HEK293T (cell line): ENCODE measurements around the gene OR5B17.

Source experiments
- ARNT ChIP-seq: fragments of 450-650 bp; IDR thresholded peaks from 2 replicates; pipeline ENCODE4 v1.6.1; 2017; ENCODE audit warnings: mild to moderate bottlenecking
- BHLHE40 ChIP-seq: fragments of 450-650 bp; IDR thresholded peaks from 2 replicates; pipeline ENCODE4 v1.6.1; 2016; ENCODE audit warnings: mild to moderate bottlenecking, moderate library complexity, borderline replicate concordance
- FOXK2 ChIP-seq: fragments of 450-650 bp; IDR thresholded peaks from 2 replicates; pipeline ENCODE4 v1.6.1; 2016; ENCODE audit warnings: mild to moderate bottlenecking
- FOXM1 ChIP-seq: fragments of 450-650 bp; IDR thresholded peaks from 2 replicates; pipeline ENCODE4 v1.6.1; 2017; ENCODE audit warnings: mild to moderate bottlenecking, borderline replicate concordance
- HDGF ChIP-seq: fragments of 450-650 bp; IDR thresholded peaks from 2 replicates; pipeline ENCODE4 v1.6.1; 2017; ENCODE audit warnings: antibody characterized with exemption, borderline replicate concordance
- L3MBTL2 ChIP-seq: fragments of 450-650 bp; conservative IDR thresholded peaks from 2 replicates; pipeline ENCODE4 v1.6.1; 2016; ENCODE audit warnings: mild to moderate bottlenecking
- NFRKB ChIP-seq: fragments of 450-650 bp; IDR thresholded peaks from 2 replicates; pipeline ENCODE4 v1.6.1; 2016; ENCODE audit warnings: mild to moderate bottlenecking, moderate library complexity
- SP1 ChIP-seq: fragments of 450-650 bp; IDR thresholded peaks from 2 replicates; pipeline ENCODE4 v1.6.1; 2017
- SUZ12 ChIP-seq: fragments of 450-650 bp; IDR thresholded peaks from 2 replicates; pipeline ENCODE4 v1.6.1; 2016; ENCODE audit warnings: mild to moderate bottlenecking
- TARDBP ChIP-seq: fragments of 450-650 bp; IDR thresholded peaks from 2 replicates; pipeline ENCODE4 v1.6.1; 2016

GRCh38 chr11:58391879-58392278, 33.0 kb upstream of the OR5B17 start:
- no peak for TF ChIP-seq BHLHE40
- TF ChIP-seq NFRKB = no peak
- no peak for TF ChIP-seq TARDBP
- no peak for TF ChIP-seq FOXM1
- TF ChIP-seq ARNT = no peak
- no peak for TF ChIP-seq HDGF
- TF ChIP-seq FOXK2 = no peak
- TF ChIP-seq SP1 = no peak
- no peak for TF ChIP-seq SUZ12
- TF ChIP-seq L3MBTL2 = no peak
